Activated naive CD8-positive, alpha-beta T cell treated with anti-CD3 and anti-CD28 coated beads for 36 hours (primary cell): ENCODE results near the gene PRTFDC1. TPM values are rescaled to one million over a fixed set of nuclear protein-coding genes. Genes with fewer than 3 reads are reported as not detected.

Experiments
- DNase-seq: peaks from one replicate; pipeline ENCODE4 v3.0.0; 2021
- H3K27ac Mint-ChIP-seq: one replicate; pipeline ENCODE4 v1.8.0; 2022; ENCODE audit warnings: mild to moderate bottlenecking, moderate library complexity, mixed read lengths
- H3K27me3 Mint-ChIP-seq: one replicate; pipeline ENCODE4 v1.8.0; 2022; ENCODE audit warnings: mild to moderate bottlenecking, mixed read lengths
- H3K36me3 Mint-ChIP-seq: one replicate; pipeline ENCODE4 v1.8.0; 2021; ENCODE audit warnings: mild to moderate bottlenecking, mixed read lengths
- H3K4me1 Mint-ChIP-seq: one replicate; pipeline ENCODE4 v1.8.0; 2021; ENCODE audit warnings: mixed read lengths
- H3K4me3 Mint-ChIP-seq: one replicate; pipeline ENCODE4 v1.8.0; 2022; ENCODE audit warnings: mild to moderate bottlenecking, moderate library complexity, mixed read lengths
- H3K9me3 Mint-ChIP-seq: one replicate; pipeline ENCODE4 v1.8.0; 2022; ENCODE audit warnings: mixed read lengths
- total RNA-seq, 2 experiments: library from RNA; stranded (reverse); gene quantifications; one replicate each; pipeline ENCODE4 v1.2.3, GENCODE V29; 2021

The PRTFDC1 gene
- total RNA-seq, 2 experiments from 2014 or later = 2.8 to 3.6 TPM

- peaks cover 18% of the 10 kb centered on the region for H3K4me1 Mint-ChIP-seq
- no peak overlapping the region for H3K4me3 Mint-ChIP-seq
- H3K36me3 Mint-ChIP-seq = peaks cover 4% of the 10 kb centered on the region
- H3K27me3 Mint-ChIP-seq = no peaks in the 10 kb centered on the region
- H3K27ac Mint-ChIP-seq = no peak overlapping the region
- no peak for DNase-seq
- peaks cover 2% of the 10 kb centered on the region for H3K9me3 Mint-ChIP-seq
These were observed 41.8 kb downstream of the PRTFDC1 start for GRCh38 chr10:24910574-24910973.

- peaks cover 7% of the 10 kb centered on the region for H3K36me3 Mint-ChIP-seq
- H3K27me3 Mint-ChIP-seq = no peaks in the 10 kb centered on the region
- peaks cover 16% of the 10 kb centered on the region for H3K4me1 Mint-ChIP-seq
- H3K27ac Mint-ChIP-seq = no peak overlapping the region
- DNase-seq = no peak
- H3K4me3 Mint-ChIP-seq = no peak overlapping the region
- H3K9me3 Mint-ChIP-seq = peaks cover 2% of the 10 kb centered on the region
These were observed 43.5 kb downstream of the PRTFDC1 start for GRCh38 chr10:24908793-24909423.

- Mint-ChIP-seq H3K4me3 (no peak overlapping the region), H3K4me1 (peaks cover 16% of the 10 kb centered on the region)
- DNase-seq = no peak
These were observed 44.5 kb downstream of the PRTFDC1 start for GRCh38 chr10:24907956-24908355.

GRCh38 chr10:24906372-24906771 lies 46.0 kb downstream of the PRTFDC1 start:
- H3K36me3 Mint-ChIP-seq = peaks cover 7% of the 10 kb centered on the region
- H3K27me3 Mint-ChIP-seq = no peaks in the 10 kb centered on the region
- no peak overlapping the region for H3K4me3 Mint-ChIP-seq
- DNase-seq = no peak
- H3K27ac Mint-ChIP-seq = no peak overlapping the region
- no peaks in the 10 kb centered on the region for H3K9me3 Mint-ChIP-seq
- peaks cover 18% of the 10 kb centered on the region for H3K4me1 Mint-ChIP-seq

More at GRCh38 chr10:24907956-24908355, 44.5 kb downstream of the PRTFDC1 start:
- Mint-ChIP-seq H3K36me3 (peaks cover 7% of the 10 kb centered on the region), H3K9me3 (peaks cover 2% of the 10 kb centered on the region), H3K27me3 (no peaks in the 10 kb centered on the region), H3K27ac (no peak overlapping the region)

GRCh38 chr10:24904824-24905223 lies 47.6 kb downstream of the PRTFDC1 start:
- Mint-ChIP-seq H3K9me3 (no peaks in the 10 kb centered on the region), H3K36me3 (peaks cover 7% of the 10 kb centered on the region), H3K27ac (no peak overlapping the region)

GRCh38 chr10:24902400-24902728 lies 50.0 kb downstream of the PRTFDC1 start:
- H3K27me3 Mint-ChIP-seq = no peaks in the 10 kb centered on the region
- no peak overlapping the region for H3K4me3 Mint-ChIP-seq
- H3K9me3 Mint-ChIP-seq = peaks cover 6% of the 10 kb centered on the region
- H3K4me1 Mint-ChIP-seq = peaks cover 33% of the 10 kb centered on the region
- H3K36me3 Mint-ChIP-seq = peaks cover 19% of the 10 kb centered on the region
- H3K27ac Mint-ChIP-seq = no peak overlapping the region
- DNase-seq = no peak

More at GRCh38 chr10:24904824-24905223, 47.6 kb downstream of the PRTFDC1 start:
- Mint-ChIP-seq H3K27me3 (no peaks in the 10 kb centered on the region), H3K4me3 (no peak overlapping the region), H3K4me1 (peaks cover 26% of the 10 kb centered on the region)
- no peak for DNase-seq

- no peak overlapping the region for H3K27ac Mint-ChIP-seq
These were observed 50.6 kb downstream of the PRTFDC1 start for GRCh38 chr10:24901686-24902399.

GRCh38 chr10:24900888-24901685 lies 51.3 kb downstream of the PRTFDC1 start:
- H3K9me3 Mint-ChIP-seq = peaks cover 9% of the 10 kb centered on the region
- H3K4me1 Mint-ChIP-seq = peaks cover 41% of the 10 kb centered on the region

More at GRCh38 chr10:24901686-24902399, 50.6 kb downstream of the PRTFDC1 start:
- Mint-ChIP-seq H3K9me3 (peaks cover 9% of the 10 kb centered on the region), H3K4me3 (no peak overlapping the region), H3K4me1 (peaks cover 38% of the 10 kb centered on the region), H3K27me3 (no peaks in the 10 kb centered on the region), H3K36me3 (peaks cover 21% of the 10 kb centered on the region)
- DNase-seq = no peak

GRCh38 chr10:24899571-24899970 lies 52.8 kb downstream of the PRTFDC1 start:
- no peak overlapping the region for H3K4me3 Mint-ChIP-seq
- H3K27ac Mint-ChIP-seq = no peak overlapping the region
- peaks cover 9% of the 10 kb centered on the region for H3K9me3 Mint-ChIP-seq
- no peak for DNase-seq
- H3K36me3 Mint-ChIP-seq = peaks cover 18% of the 10 kb centered on the region
- H3K27me3 Mint-ChIP-seq = no peaks in the 10 kb centered on the region
- peaks cover 52% of the 10 kb centered on the region for H3K4me1 Mint-ChIP-seq

More at GRCh38 chr10:24900888-24901685, 51.3 kb downstream of the PRTFDC1 start:
- Mint-ChIP-seq H3K36me3 (peaks cover 19% of the 10 kb centered on the region), H3K4me3 (no peak overlapping the region), H3K27ac (peak overlapping the region; percentile 49), H3K27me3 (no peaks in the 10 kb centered on the region)
- DNase-seq = no peak

GRCh38 chr10:24898501-24898900 lies 53.9 kb downstream of the PRTFDC1 start:
- peaks cover 60% of the 10 kb centered on the region for H3K4me1 Mint-ChIP-seq
- H3K36me3 Mint-ChIP-seq = peaks cover 20% of the 10 kb centered on the region
- H3K27me3 Mint-ChIP-seq = no peaks in the 10 kb centered on the region
- no peak for DNase-seq
- no peak overlapping the region for H3K4me3 Mint-ChIP-seq
- no peak overlapping the region for H3K27ac Mint-ChIP-seq
- peaks cover 9% of the 10 kb centered on the region for H3K9me3 Mint-ChIP-seq

- Mint-ChIP-seq H3K36me3 (peaks cover 22% of the 10 kb centered on the region), H3K27ac (peak overlapping the region; percentile 73), H3K9me3 (peaks cover 13% of the 10 kb centered on the region), H3K4me1 (peaks cover 59% of the 10 kb centered on the region), H3K4me3 (peak overlapping the region; percentile 14), H3K27me3 (no peaks in the 10 kb centered on the region)
- no peak for DNase-seq
These were observed 55.0 kb downstream of the PRTFDC1 start for GRCh38 chr10:24897326-24897926.

- Mint-ChIP-seq H3K9me3 (peaks cover 15% of the 10 kb centered on the region), H3K27me3 (no peaks in the 10 kb centered on the region), H3K36me3 (peaks cover 28% of the 10 kb centered on the region), H3K4me1 (peaks cover 44% of the 10 kb centered on the region), H3K4me3 (peak overlapping the region; percentile 40), H3K27ac (peak overlapping the region; percentile 88)
- no peak for DNase-seq
These were observed 57.7 kb downstream of the PRTFDC1 start for GRCh38 chr10:24894728-24895127.

GRCh38 chr10:24894309-24894708 lies 58.1 kb downstream of the PRTFDC1 start:
- peaks cover 46% of the 10 kb centered on the region for H3K4me1 Mint-ChIP-seq
- H3K27me3 Mint-ChIP-seq = no peaks in the 10 kb centered on the region
- H3K27ac Mint-ChIP-seq = peak overlapping the region; percentile 88
- peaks cover 16% of the 10 kb centered on the region for H3K9me3 Mint-ChIP-seq
- peaks cover 29% of the 10 kb centered on the region for H3K36me3 Mint-ChIP-seq
- DNase-seq = no peak
- peak overlapping the region; percentile 23 for H3K4me3 Mint-ChIP-seq

GRCh38 chr10:24893127-24893526 lies 59.3 kb downstream of the PRTFDC1 start:
- no peak overlapping the region for H3K4me3 Mint-ChIP-seq
- no peak overlapping the region for H3K27ac Mint-ChIP-seq
- DNase-seq = no peak
- H3K9me3 Mint-ChIP-seq = peaks cover 14% of the 10 kb centered on the region
- H3K4me1 Mint-ChIP-seq = peaks cover 51% of the 10 kb centered on the region
- no peaks in the 10 kb centered on the region for H3K27me3 Mint-ChIP-seq
- H3K36me3 Mint-ChIP-seq = peaks cover 29% of the 10 kb centered on the region

GRCh38 chr10:24891823-24892222 lies 60.6 kb downstream of the PRTFDC1 start:
- Mint-ChIP-seq H3K27ac (no peak overlapping the region), H3K4me1 (peaks cover 49% of the 10 kb centered on the region), H3K36me3 (peaks cover 32% of the 10 kb centered on the region), H3K9me3 (peaks cover 15% of the 10 kb centered on the region), H3K4me3 (no peak overlapping the region), H3K27me3 (no peaks in the 10 kb centered on the region)
- DNase-seq = no peak
